NCI-H226 (cell line): ENCODE measurements around the gene CXADR.

Experiments
- DNase-seq: peaks from one replicate; pipeline ENCODE4 v3.0.0-alpha.2; 2015

CXADR gene

GRCh38 chr21:17609681-17610080, 96.8 kb downstream of the CXADR start:
- no peak for DNase-seq

GRCh38 chr21:17610911-17611310, 98.1 kb downstream of the CXADR start:
- DNase-seq, result no peak

DNA sequence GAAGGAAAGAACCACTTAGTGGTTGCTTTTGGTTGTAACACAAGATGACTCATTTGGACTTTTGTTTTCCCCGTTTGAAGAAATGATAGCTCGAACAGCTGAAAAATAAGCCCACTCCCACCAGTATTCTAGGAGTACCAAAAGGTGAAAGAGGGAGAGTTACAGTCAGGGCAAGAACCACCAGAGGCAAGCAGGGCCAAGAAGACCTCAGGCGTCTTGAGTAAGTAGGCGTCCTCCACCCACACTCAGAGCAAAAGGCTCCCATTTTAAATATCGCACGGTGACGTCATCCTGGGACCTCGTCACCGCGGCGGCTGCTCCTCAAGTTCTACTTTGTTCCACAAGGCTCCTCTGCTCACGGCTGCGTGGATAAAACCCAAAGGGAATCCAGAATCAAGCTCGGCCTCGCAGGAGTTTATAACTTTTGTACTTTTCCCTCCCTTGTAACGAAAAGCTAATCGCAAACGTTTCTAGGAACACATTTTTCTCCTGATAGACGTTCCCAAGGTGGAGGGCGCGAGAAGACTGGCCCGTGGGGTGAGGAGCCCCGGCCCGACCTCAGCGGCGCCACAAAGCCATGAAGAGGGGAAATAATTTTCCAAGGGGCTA, 98.7 kb downstream of the CXADR start:
- DNase-seq, result peak; percentile 77

- DNase-seq, result peak; percentile 15
Measured at GRCh38 chr21:17612023-17612564, 99.3 kb downstream of the CXADR start.

DNA sequence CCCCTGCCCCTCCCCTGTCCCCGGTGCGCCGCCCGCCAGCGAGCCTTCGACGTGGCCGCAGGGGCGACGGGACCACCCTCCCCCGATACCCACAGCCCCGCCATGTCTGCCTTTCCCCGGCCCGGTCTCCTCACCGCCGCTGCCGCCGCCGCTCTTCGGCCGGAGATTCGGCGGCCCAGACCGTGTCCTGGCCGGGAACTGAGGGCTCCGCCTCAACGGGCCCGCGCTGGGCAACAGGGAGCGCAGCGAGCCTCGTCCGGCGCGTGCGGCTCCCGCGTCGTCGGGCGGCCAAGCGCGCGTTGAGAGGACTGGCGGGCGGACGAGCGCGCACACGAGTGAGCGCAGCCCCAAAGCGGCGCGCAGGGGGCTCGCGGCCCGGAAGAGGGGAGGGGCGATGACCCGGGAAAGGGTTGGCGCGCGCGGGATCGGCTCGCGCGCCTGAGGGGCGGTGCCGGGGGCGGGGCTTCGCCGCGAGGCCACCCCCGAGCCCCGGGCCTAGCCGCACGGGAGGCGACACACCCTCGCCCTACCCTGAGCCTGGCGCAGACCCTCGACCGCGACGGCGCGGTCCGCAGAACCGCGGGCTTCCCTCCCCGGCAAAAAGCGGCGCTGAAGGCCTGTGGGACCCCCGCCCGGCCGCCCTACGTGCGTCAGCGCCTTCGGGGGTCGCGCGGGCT, 99.9 kb downstream of the CXADR start, which contains the start of gene BTG3:
Gene BTG3, minus strand, starts transcription at position 337 of the 677 bp plus-strand sequence. CDS start 3,757 bp downstream, outside the sequence.
- peak; percentile 80 for DNase-seq

DNA sequence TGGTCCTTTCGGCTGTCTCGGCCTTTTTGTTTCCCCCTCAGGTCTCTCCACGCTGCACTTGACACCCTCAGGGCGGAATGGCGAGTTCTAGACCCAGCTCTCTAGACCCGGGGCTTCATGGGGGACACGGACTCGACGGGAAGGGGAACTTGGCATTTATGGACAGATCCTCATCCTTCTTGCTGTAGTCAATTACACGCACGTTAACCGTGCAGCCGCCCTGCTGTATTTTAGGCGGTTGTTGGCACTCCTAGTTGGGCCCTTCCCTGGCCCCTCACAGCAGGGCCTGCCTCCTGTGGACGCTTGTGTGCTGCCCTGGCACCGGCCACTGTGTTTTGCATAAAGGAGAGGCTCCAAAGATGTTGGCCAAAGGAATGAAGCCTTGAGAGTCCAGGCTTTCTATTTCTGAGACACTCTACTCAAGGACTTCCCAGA, 100.4 kb downstream of the CXADR start:
- no peak for DNase-seq

DNA sequence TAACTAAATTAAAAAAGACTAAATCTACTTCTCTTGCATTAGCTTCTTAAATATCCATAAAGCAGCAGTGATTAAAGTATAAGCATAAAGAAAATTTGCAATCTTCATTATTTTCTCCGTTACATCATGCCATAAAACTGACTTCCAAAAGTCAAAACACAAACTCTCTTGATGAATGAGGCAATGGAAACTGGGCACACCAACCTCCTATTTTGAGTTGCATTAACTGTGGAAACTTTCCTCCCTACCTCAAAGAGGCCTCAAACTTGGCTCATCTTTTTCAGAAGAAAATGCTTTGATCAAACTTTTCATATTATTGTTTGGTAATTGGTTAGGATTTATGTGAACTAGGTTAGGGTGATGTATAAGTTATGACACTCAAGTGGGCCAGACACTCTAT, 104.0 kb downstream of the CXADR start:
- no peak for DNase-seq

DNA sequence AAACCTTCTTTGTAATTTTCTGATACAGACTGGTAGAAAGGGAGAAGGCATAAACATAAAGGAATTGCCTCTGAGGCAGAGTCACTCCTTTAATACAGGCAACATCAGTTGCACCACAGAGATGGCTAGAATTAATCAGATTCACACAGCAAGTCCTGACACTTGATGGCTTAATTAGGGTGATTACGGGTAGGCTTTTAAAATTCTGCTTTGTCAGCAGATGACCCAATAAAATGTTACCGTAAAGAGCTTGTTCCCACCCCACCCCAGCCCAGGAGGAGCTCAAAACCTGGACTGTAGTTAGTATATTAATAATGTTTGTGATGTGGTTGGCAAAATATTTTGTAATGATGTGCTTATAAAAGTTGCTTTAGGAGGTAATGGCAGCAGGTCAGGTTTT, 109.2 kb downstream of the CXADR start:
- DNase-seq, result no peak

DNA sequence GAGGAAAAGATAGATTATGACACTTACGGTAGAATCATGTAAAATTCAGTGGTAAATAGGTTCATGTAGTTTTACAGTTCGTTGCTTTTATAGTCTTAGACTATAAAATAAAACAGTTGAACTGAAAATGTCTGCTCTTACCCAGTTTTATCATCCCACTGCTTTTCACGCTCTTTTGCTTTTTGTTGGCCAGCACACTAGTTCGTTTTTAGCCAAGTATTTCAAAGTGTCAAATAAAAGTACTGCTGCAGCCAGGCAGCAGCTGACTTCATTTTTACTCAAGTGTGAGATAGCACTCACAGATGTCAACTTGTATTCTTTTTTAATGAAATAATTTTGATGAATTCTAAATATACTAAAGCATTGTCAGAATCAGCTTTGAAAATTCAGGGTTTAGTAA, 118.4 kb downstream of the CXADR start:
- DNase-seq, result no peak

- no peak for DNase-seq
Measured at GRCh38 chr21:17636711-17637110, 123.9 kb downstream of the CXADR start.

DNA sequence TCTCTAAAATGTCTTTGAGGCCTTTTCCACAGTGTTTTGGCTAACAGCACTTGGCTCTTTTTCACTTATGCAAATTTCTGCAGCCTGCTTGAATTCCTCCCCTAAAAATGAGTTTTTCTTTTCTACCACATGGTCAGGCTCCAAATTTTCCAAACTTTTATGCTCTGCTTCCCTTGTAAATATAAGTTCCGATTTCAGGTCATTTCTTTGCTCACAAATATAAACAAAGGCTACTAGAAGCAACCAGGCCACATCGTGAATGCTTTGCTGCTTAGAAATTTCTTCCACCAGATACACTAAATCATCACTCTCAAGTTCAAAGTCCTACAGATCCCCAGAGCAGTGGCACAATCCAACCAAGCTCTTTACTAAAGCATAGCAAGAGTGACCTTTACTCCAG, 128.0 kb downstream of the CXADR start:
- no peak for DNase-seq
